ENCODE data around the gene PLXNA2. TPM values are rescaled to one million over a fixed set of nuclear protein-coding genes. Genes with fewer than 3 reads are reported as not detected.
A peak's percentile ranks its signal among the peaks of the same experiment; 100 is the strongest.

The PLXNA2 gene
- total RNA-seq, 1 experiment from 2014 or later: 69.7 TPM

DNA sequence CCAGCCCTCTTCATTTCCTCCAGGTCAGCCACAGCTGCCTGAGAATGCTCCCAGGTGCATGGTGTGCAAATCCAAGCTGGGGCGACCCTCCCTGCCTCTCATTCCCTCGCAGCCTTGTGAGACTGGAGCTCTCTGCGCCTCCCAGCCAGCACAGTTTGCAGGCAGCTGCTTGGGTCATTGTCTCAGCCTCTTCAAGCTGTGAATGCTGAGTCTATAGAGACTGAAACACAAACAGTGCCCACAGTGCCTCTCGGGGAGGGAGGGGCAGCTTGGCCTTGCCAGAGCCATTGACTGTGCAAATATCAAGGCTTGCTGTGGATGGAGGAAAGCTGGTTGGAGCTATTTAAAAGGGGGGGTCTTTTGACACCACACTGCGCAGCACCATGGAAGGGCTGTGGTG is 10.6 kb downstream of the PLXNA2 start:
- CTCF ChIA-PET: interaction anchor here (0.6 to 19.5 kb wide), 10 partner anchors 9 to 211 kb away, joined by 3 to 1037 read pairs (median 46); partner anchors contain the start of gene PLXNA2
- H3K27ac Mint-ChIP-seq (ENCODE audit: low read depth, unreplicated experiment): peak overlapping the region; percentile 32
- no peak for DNase-seq (ENCODE audit: unreplicated experiment)
- TF ChIP-seq, protein P1, sequence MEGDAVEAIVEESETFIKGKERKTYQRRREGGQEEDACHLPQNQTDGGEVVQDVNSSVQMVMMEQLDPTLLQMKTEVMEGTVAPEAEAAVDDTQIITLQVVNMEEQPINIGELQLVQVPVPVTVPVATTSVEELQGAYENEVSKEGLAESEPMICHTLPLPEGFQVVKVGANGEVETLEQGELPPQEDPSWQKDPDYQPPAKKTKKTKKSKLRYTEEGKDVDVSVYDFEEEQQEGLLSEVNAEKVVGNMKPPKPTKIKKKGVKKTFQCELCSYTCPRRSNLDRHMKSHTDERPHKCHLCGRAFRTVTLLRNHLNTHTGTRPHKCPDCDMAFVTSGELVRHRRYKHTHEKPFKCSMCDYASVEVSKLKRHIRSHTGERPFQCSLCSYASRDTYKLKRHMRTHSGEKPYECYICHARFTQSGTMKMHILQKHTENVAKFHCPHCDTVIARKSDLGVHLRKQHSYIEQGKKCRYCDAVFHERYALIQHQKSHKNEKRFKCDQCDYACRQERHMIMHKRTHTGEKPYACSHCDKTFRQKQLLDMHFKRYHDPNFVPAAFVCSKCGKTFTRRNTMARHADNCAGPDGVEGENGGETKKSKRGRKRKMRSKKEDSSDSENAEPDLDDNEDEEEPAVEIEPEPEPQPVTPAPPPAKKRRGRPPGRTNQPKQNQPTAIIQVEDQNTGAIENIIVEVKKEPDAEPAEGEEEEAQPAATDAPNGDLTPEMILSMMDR (IDR thresholded peaks at IDR 0.05; ENCODE audit: unreplicated experiment): no peak
- no TSS peak for BruUV-seq (replicated peaks)
- no peaks in the 10 kb centered on the region for H3K9me3 Mint-ChIP-seq (ENCODE audit: unreplicated experiment)
- POLR2A ChIA-PET: interaction anchor here (0.7 to 14.6 kb wide), 5 partner anchors 10 to 211 kb away, joined by 3 to 186 read pairs (median 10); no protein-coding TSS in a partner anchor
- H3K27me3 Mint-ChIP-seq (ENCODE audit: insufficient read depth, unreplicated experiment): no peaks in the 10 kb centered on the region
- intact Hi-C loops (cut with micrococcal nuclease): no loop called here
- peaks cover 9% of the 10 kb centered on the region for H3K36me3 Mint-ChIP-seq (ENCODE audit: insufficient read depth, unreplicated experiment)
- H3K4me1 Mint-ChIP-seq (ENCODE audit: insufficient read depth, unreplicated experiment): peaks cover 71% of the 10 kb centered on the region
- no peak overlapping the region for H3K4me3 Mint-ChIP-seq (ENCODE audit: unreplicated experiment)

DNA sequence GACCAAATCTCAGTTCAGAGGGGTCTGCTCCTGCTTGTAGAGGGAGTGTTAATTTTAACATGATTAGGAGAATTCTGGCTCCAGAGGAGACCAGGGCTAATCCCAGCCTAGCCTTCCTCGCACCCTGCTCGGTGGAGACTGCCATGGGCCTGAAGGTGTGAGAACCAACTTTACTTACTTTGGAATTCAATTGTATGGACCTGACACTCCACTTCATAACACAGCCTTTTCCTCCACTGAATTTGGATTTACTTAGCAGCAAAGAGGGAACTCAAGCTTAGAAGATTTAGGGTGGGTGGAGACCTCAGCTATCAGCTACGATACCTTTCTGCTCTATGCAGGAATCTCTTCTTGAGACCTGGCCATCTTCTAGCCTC is 11.5 kb downstream of the PLXNA2 start:
- intact Hi-C loops (cut with micrococcal nuclease): no loop called here
- H3K4me1 Mint-ChIP-seq (ENCODE audit: insufficient read depth, unreplicated experiment): peaks cover 64% of the 10 kb centered on the region
- H3K4me3 Mint-ChIP-seq (ENCODE audit: unreplicated experiment): no peak overlapping the region
- no peaks in the 10 kb centered on the region for H3K9me3 Mint-ChIP-seq (ENCODE audit: unreplicated experiment)
- H3K27me3 Mint-ChIP-seq (ENCODE audit: insufficient read depth, unreplicated experiment): no peaks in the 10 kb centered on the region
- TF ChIP-seq, protein P1 (IDR thresholded peaks at IDR 0.05; ENCODE audit: unreplicated experiment): no peak
- CTCF ChIA-PET: interaction anchor here (0.5 to 19.5 kb wide), 12 partner anchors 10 to 420 kb away, joined by 3 to 1037 read pairs (median 8); partner anchors contain the start of gene PLXNA2
- DNase-seq (ENCODE audit: unreplicated experiment): no peak
- peaks cover 9% of the 10 kb centered on the region for H3K36me3 Mint-ChIP-seq (ENCODE audit: insufficient read depth, unreplicated experiment)
- peak overlapping the region; percentile 24 for H3K27ac Mint-ChIP-seq (ENCODE audit: low read depth, unreplicated experiment)
- POLR2A ChIA-PET: interaction anchor here (0.6 to 14.6 kb wide), 7 partner anchors 12 to 1420 kb away, joined by 3 to 186 read pairs (median 3); partner anchors contain the start of gene PLXNA2
- BruUV-seq (replicated peaks): no TSS peak

DNA sequence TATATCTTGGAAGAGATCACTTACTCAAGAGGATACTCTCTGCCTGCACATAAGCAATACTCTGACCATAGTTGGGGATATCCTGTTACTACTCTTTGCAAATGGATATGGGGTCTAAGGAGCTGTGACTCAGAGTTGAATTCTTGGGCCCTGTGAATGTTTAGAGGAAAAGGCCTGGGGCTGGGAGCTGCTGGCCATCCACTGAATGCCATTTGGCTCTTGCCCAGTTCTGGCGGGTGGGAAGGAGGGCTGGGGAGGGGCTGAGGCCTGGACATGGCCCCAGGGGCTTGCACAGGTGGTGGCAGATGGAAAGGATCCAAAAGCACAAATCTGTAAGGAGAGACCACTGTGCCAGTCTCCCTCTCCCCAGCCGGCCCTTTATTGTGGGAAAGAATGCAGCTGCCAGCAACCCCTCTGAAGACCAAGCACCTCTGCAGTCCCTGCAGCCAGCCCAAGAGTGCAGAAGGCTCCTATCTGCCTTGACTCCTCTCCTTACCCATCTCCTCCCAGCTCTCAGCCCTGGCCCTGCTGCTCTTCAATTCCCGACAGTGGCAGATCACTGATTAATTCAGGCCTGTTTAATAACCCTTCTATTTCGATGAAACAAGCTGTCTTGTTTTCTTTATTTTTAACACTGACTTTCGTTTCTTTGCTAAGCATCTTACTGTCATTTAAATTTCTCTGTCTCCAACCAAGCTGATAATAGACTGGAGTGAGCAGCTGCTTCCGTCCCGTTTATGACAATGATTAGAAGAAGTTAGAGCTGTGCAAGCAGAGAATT is 12.1 kb downstream of the PLXNA2 start:
- H3K36me3 Mint-ChIP-seq (ENCODE audit: insufficient read depth, unreplicated experiment): peaks cover 9% of the 10 kb centered on the region
- H3K9me3 Mint-ChIP-seq (ENCODE audit: unreplicated experiment): no peaks in the 10 kb centered on the region
- TF ChIP-seq, protein P1 (IDR thresholded peaks at IDR 0.05; ENCODE audit: unreplicated experiment): no peak
- BruUV-seq (replicated peaks): no TSS peak
- DNase-seq (ENCODE audit: unreplicated experiment): peak; percentile 88
- no peak overlapping the region for H3K4me3 Mint-ChIP-seq (ENCODE audit: unreplicated experiment)
- peaks cover 59% of the 10 kb centered on the region for H3K4me1 Mint-ChIP-seq (ENCODE audit: insufficient read depth, unreplicated experiment)
- ChIA-PET CTCF (interaction anchor here (0.5 to 19.5 kb wide), 10 partner anchors 11 to 420 kb away, joined by 3 to 1037 read pairs (median 46); partner anchors contain the start of gene PLXNA2), POLR2A (interaction anchor here (0.7 to 14.6 kb wide), 5 partner anchors 11 to 100 kb away, joined by 3 to 186 read pairs (median 3); partner anchors contain the start of gene PLXNA2)
- peak overlapping the region; percentile 24 for H3K27ac Mint-ChIP-seq (ENCODE audit: low read depth, unreplicated experiment)
- H3K27me3 Mint-ChIP-seq (ENCODE audit: insufficient read depth, unreplicated experiment): no peaks in the 10 kb centered on the region
- intact Hi-C loops (cut with micrococcal nuclease): no loop called here
